ENCODE measurements around the gene SDHC.
A peak's percentile ranks its signal among the peaks of the same experiment; 100 is the strongest.
"Not testable (repeated sequence)": the region's sequence is repeated elsewhere in the genome, so short reads cannot be mapped to it uniquely, and the experiment has no call there.

Gene SDHC

DNA sequence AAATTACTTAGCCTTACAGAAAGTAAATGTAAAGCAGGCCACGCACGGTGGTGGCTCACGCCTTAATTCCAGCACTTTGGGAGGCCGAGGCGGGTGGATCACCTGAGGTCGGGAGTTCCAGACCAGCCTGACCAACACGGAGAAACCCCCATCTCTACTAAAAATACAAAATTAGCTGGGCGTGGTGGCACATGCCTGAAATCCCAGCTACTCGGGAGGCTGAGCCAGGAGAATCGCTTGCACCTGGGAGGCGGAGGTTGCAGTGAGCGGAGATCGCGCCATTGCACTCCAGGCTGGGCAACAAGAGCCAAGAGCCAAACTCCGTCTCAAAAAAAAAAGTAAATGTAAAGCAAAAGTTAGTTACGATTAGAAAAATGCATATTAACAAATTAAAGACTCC lies 75.0 kb downstream of the SDHC start:
- DNase-seq = not testable (repeated sequence)

GRCh38 chr1:161389691-161390558 lies 75.7 kb downstream of the SDHC start:
- DNase-seq = peak; percentile 96

DNA sequence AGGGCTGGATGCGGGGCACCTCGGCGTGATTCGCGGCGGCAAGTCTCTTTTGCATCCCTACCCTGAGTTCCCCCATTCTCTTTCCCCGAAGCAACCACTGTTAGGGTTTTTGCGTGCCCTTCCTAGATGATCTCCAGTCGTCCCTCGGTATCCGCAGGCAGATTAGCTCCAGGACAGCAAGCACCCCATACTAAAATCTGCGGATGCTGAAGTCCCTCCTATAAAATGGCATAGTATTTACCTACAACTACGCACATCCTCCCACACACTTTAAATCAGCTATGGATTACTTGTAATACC lies 76.3 kb downstream of the SDHC start:
- DNase-seq = no peak

GRCh38 chr1:161391136-161391535 lies 77.0 kb downstream of the SDHC start:
- not testable (repeated sequence) for DNase-seq

- DNase-seq = no peak
Observed at GRCh38 chr1:161391611-161392010, 77.4 kb downstream of the SDHC start.

GRCh38 chr1:161393151-161393550 lies 79.0 kb downstream of the SDHC start:
- DNase-seq = no peak

DNA sequence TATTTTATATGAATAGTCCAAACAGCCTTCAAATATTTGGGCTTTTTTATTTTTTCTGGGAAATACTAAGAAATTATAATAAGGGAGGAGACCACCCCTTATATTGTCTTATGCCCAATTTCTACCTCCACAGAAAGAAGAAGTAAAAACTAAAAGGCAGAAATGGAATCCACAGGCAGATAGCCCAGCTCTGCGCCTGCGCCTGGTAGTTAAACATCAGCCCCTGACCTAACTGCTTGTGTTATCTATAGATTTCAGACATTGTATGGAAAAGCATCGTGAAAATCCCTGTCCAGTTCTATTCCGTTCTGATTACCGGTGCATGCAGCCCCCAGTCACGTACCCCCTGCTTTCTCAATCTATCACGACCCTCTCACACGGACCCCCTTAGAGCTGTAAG lies 82.9 kb downstream of the SDHC start:
- not testable (repeated sequence) for DNase-seq

- no peak for DNase-seq
Observed at GRCh38 chr1:161398900-161399256, 84.7 kb downstream of the SDHC start.

- peak; percentile 98 for DNase-seq
Observed at GRCh38 chr1:161399257-161399998, 85.2 kb downstream of the SDHC start.

GRCh38 chr1:161402446-161402845 lies 88.3 kb downstream of the SDHC start:
- no peak for DNase-seq

DNA sequence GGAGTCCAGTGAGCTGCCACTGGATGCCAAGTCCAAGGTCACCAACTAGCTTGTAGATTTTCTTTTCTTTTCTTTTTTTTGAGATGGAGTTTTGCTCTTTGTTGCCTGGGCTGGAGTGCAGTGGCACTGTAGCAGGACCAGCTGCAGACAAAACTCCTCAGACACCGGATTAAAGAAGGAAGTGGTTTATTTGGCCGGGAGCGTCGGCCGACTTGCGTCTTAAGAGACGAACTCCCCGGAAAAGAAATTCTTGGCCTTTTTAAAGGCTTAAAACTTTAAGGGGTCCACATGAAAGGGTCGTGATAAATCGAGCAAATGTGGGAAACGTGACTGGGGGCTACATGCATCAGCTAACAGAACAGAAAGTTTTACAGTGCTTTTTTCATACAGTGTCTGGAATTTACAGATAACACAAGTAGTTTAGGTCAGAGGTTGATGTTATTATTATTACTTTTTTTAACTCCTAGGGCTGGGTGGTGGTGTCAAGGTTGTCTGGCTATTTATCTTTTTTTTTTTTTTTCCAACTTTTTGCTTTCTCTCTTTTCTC lies 89.9 kb downstream of the SDHC start:
- no peak for DNase-seq

DNA sequence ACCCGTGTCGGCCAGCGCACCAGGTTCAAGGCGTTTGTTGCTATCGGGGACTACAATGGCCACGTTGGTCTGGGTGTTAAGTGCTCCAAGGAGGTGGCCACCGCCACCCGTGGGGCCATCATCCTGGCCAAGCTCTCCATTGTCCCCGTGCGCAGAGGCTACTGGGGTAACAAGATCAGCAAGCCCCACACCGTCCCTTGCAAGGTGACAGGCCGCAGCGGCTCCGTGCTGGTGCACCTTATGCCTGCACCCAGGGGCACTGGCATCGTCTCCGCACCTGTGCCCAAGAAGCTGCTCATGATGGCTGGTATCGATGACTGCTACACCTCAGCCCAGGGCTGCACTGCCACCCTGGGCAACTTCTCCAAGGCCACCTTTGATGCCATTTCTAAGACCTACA lies 92.4 kb downstream of the SDHC start:
- DNase-seq = not testable (repeated sequence)

DNA sequence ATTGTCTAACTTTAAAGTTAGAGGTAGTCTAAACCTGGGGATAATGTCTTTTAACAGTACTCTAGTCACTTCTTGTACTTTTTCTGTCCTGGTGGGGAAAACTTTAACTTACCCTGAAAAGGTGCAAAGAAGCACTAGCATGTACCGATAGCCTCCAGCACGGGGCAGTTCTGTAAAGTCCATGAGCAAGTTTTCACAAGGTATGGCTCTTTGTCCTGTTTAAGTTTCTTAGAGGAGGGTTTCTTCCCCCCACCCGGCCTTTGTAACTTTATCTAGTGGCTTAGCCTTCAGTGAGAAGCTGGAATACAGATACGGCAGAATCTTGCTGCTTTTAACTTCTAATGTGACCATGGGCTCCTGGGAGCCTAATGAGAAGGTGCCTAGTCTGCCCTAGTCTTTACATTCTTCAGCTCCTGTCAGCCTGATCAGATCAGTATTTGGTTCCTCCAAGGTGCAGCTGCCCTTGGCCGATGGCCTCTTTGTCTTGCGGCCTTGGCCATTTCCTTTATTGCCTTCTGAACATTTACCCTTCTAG lies 93.3 kb downstream of the SDHC start:
- no peak for DNase-seq

DNA sequence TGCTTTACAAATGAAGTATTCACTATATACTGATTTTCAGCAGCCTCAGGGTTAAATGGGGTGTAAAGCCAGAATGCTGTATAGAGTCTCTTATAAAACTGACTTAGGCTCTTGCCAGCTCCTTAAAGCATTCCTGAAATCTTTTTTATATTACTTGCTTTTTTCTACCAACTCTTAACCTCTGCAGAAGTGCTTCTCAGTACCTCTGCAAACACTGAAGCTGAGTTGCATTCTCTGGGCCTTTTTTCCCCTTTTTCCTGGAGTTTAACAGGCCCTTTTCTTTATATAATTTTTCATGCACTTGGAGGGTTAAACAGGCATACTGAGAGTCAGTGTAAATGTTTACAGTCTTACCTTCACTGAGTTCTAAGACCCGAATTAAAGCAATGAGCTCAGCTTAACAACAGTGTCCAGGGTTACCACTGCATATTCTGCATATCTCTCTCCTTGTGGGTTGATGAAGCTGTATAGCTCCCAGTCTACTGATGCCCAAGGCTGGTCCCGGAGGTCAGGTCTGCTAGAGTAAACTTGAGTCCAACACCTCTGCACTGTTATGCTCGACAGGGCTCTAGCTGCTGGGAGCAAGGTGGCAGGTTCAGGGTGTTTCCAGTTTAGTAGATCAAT lies 94.4 kb downstream of the SDHC start:
- DNase-seq = no peak

DNA sequence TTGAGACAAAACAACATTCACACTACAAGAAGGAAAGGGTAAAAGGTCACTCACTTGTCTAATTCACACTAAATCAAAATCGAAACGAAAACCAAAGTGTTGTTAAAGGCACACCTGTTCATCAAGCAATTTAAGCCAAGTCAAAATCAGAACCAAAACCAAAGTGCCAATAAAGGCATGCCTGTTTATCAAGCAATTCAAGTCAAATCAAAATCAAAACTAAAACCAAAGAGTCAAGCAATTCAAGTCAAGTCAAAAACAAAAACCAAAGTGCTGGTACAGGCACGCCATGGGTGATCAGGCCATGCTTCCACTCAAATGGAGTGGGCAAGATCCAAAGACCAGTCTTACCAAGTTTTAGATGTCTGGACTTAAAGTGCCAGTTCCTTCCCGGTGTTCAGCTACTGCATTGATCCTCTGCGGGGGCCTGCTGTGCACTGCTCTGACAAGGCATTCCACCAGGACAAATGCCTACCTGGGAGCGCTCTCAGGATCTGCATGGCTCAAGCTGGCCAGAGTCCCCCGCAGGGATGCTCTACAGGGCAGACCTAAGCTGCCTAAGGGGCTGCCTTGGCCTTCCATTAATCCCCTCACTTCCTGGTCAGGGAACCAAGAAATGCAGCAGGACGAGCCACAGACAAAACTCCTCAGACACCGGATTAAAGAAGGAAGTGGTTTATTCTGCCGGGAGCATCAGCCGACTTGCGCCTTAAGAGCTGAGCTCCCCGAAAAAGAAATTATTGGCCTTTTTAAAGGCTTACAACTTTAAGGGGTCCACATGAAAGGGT lies 95.9 kb downstream of the SDHC start:
- DNase-seq = not testable (repeated sequence)

GRCh38 chr1:161410636-161410970 lies 96.4 kb downstream of the SDHC start:
- DNase-seq = not testable (repeated sequence)

Measured in activated T-cell treated with anti-CD3 and anti-CD28 coated beads for 4 hours (primary cell).